GM12878 (cell line): ENCODE results near the gene RASL11A.

Source experiments
- CTCF ChIP-seq, 3 experiments: IDR thresholded peaks in 2 of 3; conservative IDR thresholded peaks in 1 of 3; 2 replicates each; pipeline ENCODE4 v1.5.1; 2011; ENCODE audit warnings: low read depth in 3 of 3, low read length in 3 of 3, mild to moderate bottlenecking in 3 of 3, control low read depth in 2 of 3, moderate library complexity in 2 of 3, inconsistent platforms in 1 of 3, mixed read lengths in 1 of 3; ENCODE audit not compliant: control insufficient read depth in 2 of 3, insufficient read depth in 1 of 3; ENCODE audit errors: extremely low read depth in 1 of 3
- EP300 ChIP-seq, 2 experiments: fragments of 150-350 bp in 1 of 2; IDR thresholded peaks; 2 replicates each; pipeline ENCODE4 v1.6.1; 2011 to 2012; ENCODE audit warnings: low read depth in 2 of 2, low read length in 2 of 2, borderline replicate concordance in 1 of 2, improper control_type of control experiment in 1 of 2, inconsistent platforms in 1 of 2; ENCODE audit not compliant: control insufficient read depth in 1 of 2
- NR2C2 ChIP-seq: IDR thresholded peaks from 2 replicates; pipeline ENCODE4 v1.6.1; 2011; ENCODE audit warnings: borderline replicate concordance, low read depth; ENCODE audit not compliant: control insufficient read depth, insufficient read length
- POLR2A ChIP-seq: IDR thresholded peaks from 2 replicates; pipeline ENCODE4 v1.6.1; 2011; ENCODE audit warnings: low read depth, mild to moderate bottlenecking, low read length
- TF ChIP-seq, protein P1 (sequence below): fragments of 450-650 bp; IDR thresholded peaks from 2 replicates; pipeline ENCODE4 v1.6.1; 2017; ENCODE audit warnings: mild to moderate bottlenecking
- TF ChIP-seq, protein P2 (sequence below): IDR thresholded peaks from 2 replicates; pipeline ENCODE4 v1.6.1; 2011; ENCODE audit warnings: low read depth, low read length, improper control_type of control experiment, borderline replicate concordance

DNA sequence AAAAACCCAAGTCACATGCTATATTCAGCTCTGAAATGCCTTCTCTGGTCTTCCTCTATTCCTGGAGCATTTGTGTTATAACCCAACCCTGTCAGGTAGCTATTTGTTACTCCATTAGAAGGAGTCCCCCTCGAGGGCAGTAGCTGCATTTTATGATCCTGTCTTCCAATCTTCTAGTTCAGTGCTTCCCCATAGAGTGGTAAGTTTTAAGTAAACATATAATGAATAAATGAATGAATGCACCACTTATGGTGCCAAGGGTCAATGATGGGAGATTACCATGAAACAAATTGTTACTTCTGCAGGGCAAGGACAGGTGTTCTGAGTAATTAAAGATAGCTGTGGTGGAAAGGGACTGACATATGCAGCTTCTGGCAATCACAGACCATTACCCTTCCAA, 4.0 kb downstream of the RASL11A start:
- TF ChIP-seq, protein P1, sequence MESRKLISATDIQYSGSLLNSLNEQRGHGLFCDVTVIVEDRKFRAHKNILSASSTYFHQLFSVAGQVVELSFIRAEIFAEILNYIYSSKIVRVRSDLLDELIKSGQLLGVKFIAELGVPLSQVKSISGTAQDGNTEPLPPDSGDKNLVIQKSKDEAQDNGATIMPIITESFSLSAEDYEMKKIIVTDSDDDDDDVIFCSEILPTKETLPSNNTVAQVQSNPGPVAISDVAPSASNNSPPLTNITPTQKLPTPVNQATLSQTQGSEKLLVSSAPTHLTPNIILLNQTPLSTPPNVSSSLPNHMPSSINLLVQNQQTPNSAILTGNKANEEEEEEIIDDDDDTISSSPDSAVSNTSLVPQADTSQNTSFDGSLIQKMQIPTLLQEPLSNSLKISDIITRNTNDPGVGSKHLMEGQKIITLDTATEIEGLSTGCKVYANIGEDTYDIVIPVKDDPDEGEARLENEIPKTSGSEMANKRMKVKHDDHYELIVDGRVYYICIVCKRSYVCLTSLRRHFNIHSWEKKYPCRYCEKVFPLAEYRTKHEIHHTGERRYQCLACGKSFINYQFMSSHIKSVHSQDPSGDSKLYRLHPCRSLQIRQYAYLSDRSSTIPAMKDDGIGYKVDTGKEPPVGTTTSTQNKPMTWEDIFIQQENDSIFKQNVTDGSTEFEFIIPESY: no peak
- TF ChIP-seq, protein P2, sequence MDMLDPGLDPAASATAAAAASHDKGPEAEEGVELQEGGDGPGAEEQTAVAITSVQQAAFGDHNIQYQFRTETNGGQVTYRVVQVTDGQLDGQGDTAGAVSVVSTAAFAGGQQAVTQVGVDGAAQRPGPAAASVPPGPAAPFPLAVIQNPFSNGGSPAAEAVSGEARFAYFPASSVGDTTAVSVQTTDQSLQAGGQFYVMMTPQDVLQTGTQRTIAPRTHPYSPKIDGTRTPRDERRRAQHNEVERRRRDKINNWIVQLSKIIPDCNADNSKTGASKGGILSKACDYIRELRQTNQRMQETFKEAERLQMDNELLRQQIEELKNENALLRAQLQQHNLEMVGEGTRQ: no peak
- no peak for TF ChIP-seq EP300 (IDR thresholded peaks at IDR 0.05; ENCODE audit: borderline replicate concordance in 1 of 2, control insufficient read depth in 1 of 2, low read depth in 2 of 2, low read length in 2 of 2)
- no peak for TF ChIP-seq POLR2A
- TF ChIP-seq CTCF (IDR thresholded peaks at IDR 0.05 in 2 of 3, conservative IDR thresholded peaks at IDR 0.05 in 1 of 3; ENCODE audit: control insufficient read depth in 2 of 3, extremely low read depth in 1 of 3, insufficient read depth in 1 of 3, low read depth in 3 of 3, low read length in 3 of 3): no peak
- no peak for TF ChIP-seq NR2C2
